Measurements from ENCODE around the gene MAP4K1.

MAP4K1 gene

DNA sequence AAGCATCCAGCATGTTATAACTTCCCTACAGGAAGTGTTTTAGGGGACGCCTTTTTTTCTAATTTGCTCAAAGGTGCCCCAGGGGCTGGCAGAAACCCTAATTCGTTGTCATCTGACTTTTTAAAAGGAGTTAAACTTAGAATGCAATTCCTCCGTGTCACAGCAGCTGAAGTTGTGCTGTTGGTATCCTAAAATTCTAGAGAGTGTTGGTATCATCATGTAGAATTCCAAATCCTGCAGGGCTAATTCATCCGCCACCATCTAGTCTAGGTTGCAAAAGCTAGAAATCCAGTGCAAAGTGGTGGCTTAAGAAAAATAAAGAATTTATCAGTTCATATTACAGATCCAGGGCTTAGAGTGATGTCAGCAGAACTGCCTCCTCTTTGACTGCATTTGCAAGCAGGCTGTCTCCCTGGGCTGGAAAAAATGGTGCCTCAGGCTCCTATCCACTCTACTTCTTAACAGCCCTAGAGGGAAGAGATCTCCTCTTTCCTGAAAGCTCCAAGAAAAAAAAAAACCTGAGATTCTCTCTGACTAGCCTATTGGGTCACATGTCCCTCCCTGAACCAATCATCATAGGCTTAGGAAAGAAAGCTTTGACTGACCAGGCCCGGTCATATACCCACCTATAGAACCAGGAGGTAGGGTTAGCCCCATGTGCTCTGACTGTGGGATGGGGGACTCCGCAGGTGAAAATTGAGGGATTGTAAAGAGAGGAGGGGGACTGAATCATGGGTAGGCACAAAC lies 73.0 kb downstream of the MAP4K1 start:
- DNase-seq (ENCODE audit: low read depth in 2 of 2), result no peak

DNA sequence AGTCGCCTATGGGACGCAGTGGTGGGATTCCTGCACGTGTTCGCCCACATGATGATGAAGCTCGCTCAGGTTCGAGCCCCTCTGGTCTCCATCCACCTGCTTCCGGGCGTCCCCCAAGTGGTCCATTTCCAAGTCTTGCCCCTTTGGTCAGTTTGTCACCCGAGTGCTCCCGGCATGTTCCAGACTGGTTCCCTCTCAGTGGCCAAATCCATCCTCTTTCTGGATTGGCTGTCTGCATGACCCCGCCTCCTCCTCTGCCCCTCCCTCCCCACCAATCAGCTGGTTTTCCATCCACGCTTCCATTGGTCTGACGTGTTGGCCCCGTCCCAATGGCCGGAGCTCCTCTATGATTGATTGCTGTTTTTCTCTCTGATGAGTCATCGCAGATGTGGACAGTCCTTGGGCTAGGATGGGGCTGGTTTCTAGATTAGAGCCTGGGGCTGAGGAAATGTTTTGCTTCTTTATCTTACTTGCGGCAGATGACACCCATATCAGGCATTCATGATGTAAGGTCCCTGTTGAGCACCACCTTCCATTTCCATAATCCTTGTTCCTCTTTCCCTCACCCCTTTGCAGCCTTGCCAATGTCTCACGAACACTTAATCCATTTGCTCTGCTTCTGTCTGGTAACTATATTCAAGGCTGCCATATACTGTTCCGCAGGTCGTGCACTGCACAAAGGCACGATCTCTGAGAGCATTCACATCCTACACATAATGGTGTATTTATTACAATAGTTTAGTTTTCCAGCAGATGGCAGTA lies 73.8 kb downstream of the MAP4K1 start:
- DNase-seq (ENCODE audit: low read depth in 2 of 2), result no peak

DNA sequence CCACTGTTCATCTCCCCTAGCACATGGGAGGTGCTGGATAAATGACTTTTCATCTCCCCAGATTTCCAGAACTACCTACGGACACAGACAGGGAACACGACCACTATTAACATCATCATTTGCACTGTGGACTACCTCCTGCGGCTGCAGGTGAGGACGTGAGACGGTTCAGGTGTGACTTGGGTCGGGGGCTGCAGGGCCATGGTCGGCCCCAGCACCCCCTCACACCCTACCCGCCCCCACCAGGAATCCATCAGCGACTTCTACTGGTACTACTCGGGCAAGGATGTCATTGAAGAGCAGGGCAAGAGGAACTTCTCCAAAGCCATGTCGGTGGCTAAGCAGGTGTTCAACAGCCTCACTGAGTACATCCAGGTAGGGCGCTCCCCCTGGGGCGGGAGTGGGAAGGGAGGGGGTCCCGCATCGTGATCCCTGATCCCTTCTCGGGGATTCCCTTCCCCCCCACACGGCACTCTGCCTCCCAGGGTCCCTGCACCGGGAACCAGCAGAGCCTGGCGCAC lies 74.4 kb downstream of the MAP4K1 start:
- DNase-seq (ENCODE audit: low read depth in 2 of 2), result no peak

DNA sequence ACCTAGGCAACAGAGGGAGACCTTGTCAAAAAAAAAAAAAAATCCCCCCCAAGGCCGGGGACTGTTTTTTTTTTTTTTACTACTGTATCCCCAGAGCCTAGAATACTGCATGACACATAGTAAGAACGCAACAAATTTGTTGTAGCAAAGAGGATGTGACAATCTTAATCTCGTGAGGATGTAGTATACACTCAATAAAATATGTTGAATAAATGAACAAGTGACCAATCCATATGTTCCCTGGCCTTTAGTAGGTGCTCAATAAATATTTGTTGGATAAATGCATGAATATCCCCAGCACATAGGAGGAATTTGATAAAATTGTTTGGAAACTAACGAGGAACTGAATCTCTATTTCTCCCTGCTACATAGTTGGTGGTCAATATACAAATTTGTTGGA lies 75.7 kb downstream of the MAP4K1 start:
- no peak for DNase-seq (ENCODE audit: low read depth in 2 of 2)

DNA sequence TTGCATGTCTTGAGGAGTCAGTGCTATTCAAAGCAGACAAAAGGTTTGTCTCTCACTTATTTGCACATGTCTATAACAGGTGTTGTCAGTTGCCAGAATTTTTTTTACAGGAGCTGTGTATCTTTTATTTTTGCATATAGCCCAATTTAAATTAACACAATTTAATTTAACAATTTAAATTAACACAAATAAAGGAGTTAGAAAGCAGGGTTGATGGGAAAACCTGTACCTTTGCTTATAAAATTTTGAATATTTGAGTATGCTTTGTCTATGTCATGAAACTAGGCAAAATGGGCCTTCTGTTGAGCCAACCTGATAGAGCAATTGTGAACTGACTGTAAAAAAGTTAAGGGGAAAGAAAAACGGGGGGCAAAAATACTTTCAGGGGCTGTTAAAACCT lies 78.0 kb downstream of the MAP4K1 start:
- no peak for DNase-seq (ENCODE audit: low read depth in 2 of 2)

DNA sequence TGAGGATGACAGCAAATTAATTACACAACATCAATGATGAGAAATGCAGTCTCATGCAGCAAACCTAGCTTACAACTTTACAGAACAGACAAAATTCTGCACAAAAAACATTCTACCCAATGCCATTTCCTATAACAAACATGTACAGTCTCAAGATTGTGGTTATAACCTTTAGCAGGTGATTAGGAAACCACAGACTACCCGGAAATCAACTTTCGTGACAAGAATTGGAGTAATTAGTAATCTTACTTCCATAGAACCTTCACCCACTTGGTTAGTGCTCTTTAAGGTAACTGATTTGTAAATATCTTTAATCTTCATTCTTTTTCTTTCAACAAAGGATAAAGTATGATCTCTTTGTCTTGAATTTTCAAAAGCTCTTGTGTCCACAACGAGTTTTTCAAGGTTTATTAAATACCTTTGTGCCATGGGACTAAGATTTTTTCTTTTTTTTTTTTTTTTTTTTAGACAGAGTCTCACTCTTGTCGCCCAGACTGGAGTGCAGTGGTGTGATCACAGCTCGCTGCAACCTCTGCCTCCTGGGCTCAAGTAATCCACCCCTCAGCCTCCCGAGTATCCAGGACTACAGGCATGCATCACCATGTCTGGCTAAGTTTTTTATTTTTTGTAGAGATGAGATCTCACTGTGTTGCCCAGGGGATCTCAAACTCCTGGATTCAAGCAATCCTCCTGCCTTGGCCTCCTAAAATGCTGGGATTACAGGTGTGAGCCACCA lies 78.8 kb downstream of the MAP4K1 start:
- no peak for DNase-seq (ENCODE audit: low read depth in 2 of 2)

DNA sequence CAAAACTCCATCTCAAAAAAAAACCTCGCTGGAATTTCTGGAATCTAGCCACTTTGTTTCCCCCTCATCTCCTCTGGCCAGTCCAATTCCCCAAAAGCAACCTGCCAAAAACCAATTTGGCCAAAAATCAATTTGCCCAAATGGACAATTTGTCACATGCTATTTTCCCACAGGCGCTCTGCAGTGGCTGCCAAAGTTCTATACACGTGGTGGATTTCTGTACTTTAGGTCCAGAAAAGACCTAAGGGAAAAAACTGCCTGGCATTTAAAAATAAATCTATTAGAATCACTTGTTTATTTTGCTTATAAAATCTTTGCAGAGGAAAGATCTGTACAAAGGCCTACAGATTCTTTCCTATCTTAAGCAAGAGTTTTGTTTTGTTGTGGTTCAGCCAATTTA lies 79.4 kb downstream of the MAP4K1 start:
- no peak for DNase-seq (ENCODE audit: low read depth in 2 of 2)
